Activated B cell treated with CpG ODN at 0.5 μM for 24 hours (primary cell): ENCODE results near the gene AURKAIP1. TPM values are rescaled to one million over a fixed set of nuclear protein-coding genes. Genes with fewer than 3 reads are reported as not detected.

ENCODE experiments used
- ATAC-seq: fragments of 200-7000 bp; cut with Tn5 transposase; one replicate; pipeline ENCODE4 v1.10.0; 2021; ENCODE audit warnings: low read depth, mild to moderate bottlenecking, moderate library complexity
- CTCF ChIA-PET: fragments of 350-600 bp; sonication (Branson Sonifier 250); formaldehyde crosslinking; loops from one replicate; lab custom pipeline; 2021; ENCODE audit warnings: antibody characterized with exemption; lab: Charles Lee
- POLR2A ChIA-PET: fragments of 350-600 bp; sonication (Branson Sonifier 250); formaldehyde crosslinking; loops from one replicate; lab custom pipeline; 2021; ENCODE audit warnings: antibody characterized with exemption; lab: Charles Lee
- DNase-seq: peaks from one replicate; pipeline ENCODE4 v3.0.0; 2022
- H3K27ac Mint-ChIP-seq: one replicate; pipeline ENCODE4 v1.8.0; 2020; ENCODE audit warnings: mixed read lengths
- H3K27me3 Mint-ChIP-seq: one replicate; pipeline ENCODE4 v1.8.0; 2021; ENCODE audit warnings: mixed read lengths
- H3K36me3 Mint-ChIP-seq: one replicate; pipeline ENCODE4 v1.8.0; 2021; ENCODE audit warnings: low read depth, mixed read lengths
- H3K4me1 Mint-ChIP-seq: one replicate; pipeline ENCODE4 v1.8.0; 2021; ENCODE audit warnings: mixed read lengths
- H3K4me3 Mint-ChIP-seq: one replicate; pipeline ENCODE4 v1.8.0; 2020; ENCODE audit warnings: mild to moderate bottlenecking, mixed read lengths
- H3K9me3 Mint-ChIP-seq: one replicate; pipeline ENCODE4 v1.8.0; 2020; ENCODE audit warnings: mixed read lengths
- CTCF ChIP-seq: fragments of 200-600 bp; IDR thresholded peaks from one replicate; pipeline ENCODE4 v1.8.0; 2022; ENCODE audit warnings: antibody characterized with exemption, mild to moderate bottlenecking
- intact Hi-C: fragments of 100-400 bp; cut with micrococcal nuclease; formaldehyde crosslinking; loops from one replicate; pipeline ENCODE4 v1.15.1; 2024
- total RNA-seq: library from RNA; stranded (reverse); gene quantifications from 2 replicates; pipeline ENCODE4 v1.2.3, GENCODE V29; 2022

AURKAIP1 gene
- total RNA-seq, 1 donor from 2014 or later: 91.5 TPM

- Mint-ChIP-seq H3K36me3 (peaks cover 75% of the 10 kb centered on the region), H3K27me3 (no peaks in the 10 kb centered on the region), H3K4me3 (peak overlapping the region; percentile 56), H3K4me1 (peaks cover 55% of the 10 kb centered on the region), H3K27ac (no peak overlapping the region), H3K9me3 (no peaks in the 10 kb centered on the region)
- CTCF ChIA-PET: no interaction called here
- TF ChIP-seq CTCF: no peak
- POLR2A ChIA-PET: interaction anchor here (1.7 kb wide), 1 partner anchor 27 kb away, joined by 7 read pairs; the partner anchor contains the start of gene AURKAIP1
- DNase-seq: no peak
- intact Hi-C loops: loop anchor here (10.0 kb wide), 1 partner anchor 503 kb away; no protein-coding TSS in a partner anchor
- ATAC-seq: no peak
Observed at GRCh38 chr1:1402072-1402900, 27.3 kb upstream of the AURKAIP1 start.

GRCh38 chr1:1401457-1402010 is 26.5 kb upstream of the AURKAIP1 start:
- Mint-ChIP-seq H3K36me3 (peaks cover 77% of the 10 kb centered on the region), H3K9me3 (no peaks in the 10 kb centered on the region), H3K27ac (no peak overlapping the region), H3K4me3 (peak overlapping the region; percentile 44), H3K4me1 (peaks cover 54% of the 10 kb centered on the region), H3K27me3 (no peaks in the 10 kb centered on the region)
- intact Hi-C loops: loop anchor here (10.0 kb wide), 1 partner anchor 503 kb away; no protein-coding TSS in a partner anchor
- CTCF ChIA-PET: no interaction called here
- DNase-seq: no peak
- ATAC-seq: no peak
- TF ChIP-seq CTCF: no peak
- POLR2A ChIA-PET: interaction anchor here (1.7 kb wide), 1 partner anchor 27 kb away, joined by 7 read pairs; the partner anchor contains the start of gene AURKAIP1

GRCh38 chr1:1400576-1401456 is 25.8 kb upstream of the AURKAIP1 start:
- DNase-seq: no peak
- Mint-ChIP-seq H3K36me3 (peaks cover 74% of the 10 kb centered on the region), H3K27me3 (no peaks in the 10 kb centered on the region), H3K4me3 (peak overlapping the region; percentile 92), H3K9me3 (no peaks in the 10 kb centered on the region), H3K4me1 (peaks cover 52% of the 10 kb centered on the region), H3K27ac (peak overlapping the region; percentile 86)
- ChIA-PET CTCF (interaction anchor here (0.9 kb wide), 1 partner anchor 40 kb away, joined by 3 read pairs; no protein-coding TSS in a partner anchor), POLR2A (interaction anchor here (0.6 to 5.6 kb wide), 3 partner anchors 24 to 388 kb away, joined by 3 to 116 read pairs (median 7); partner anchors contain the start of gene AURKAIP1)
- ATAC-seq: no peak
- intact Hi-C loops: loop anchor here (10.0 kb wide), 1 partner anchor 504 kb away; no protein-coding TSS in a partner anchor
- no peak for TF ChIP-seq CTCF

GRCh38 chr1:1399872-1400575 is 25.0 kb upstream of the AURKAIP1 start:
- CTCF ChIA-PET: interaction anchor here (0.9 to 1.3 kb wide), 2 partner anchors 10 to 41 kb away, joined by 3 read pairs; no protein-coding TSS in a partner anchor
- Mint-ChIP-seq H3K27ac (peak overlapping the region; percentile 86), H3K4me1 (peaks cover 53% of the 10 kb centered on the region), H3K9me3 (no peaks in the 10 kb centered on the region), H3K4me3 (peak overlapping the region; percentile 92), H3K36me3 (peaks cover 74% of the 10 kb centered on the region), H3K27me3 (no peaks in the 10 kb centered on the region)
- POLR2A ChIA-PET: interaction anchor here (0.6 to 5.6 kb wide), 5 partner anchors 24 to 387 kb away, joined by 3 to 116 read pairs (median 7); partner anchors contain the start of gene AURKAIP1
- DNase-seq (no peak), ATAC-seq (no peak)
- no peak for TF ChIP-seq CTCF
- intact Hi-C loops: loop anchor here (1.0 to 10.0 kb wide), 5 partner anchors 7 to 505 kb away; partner anchors contain the start of genes ATAD3B, AURKAIP1, MRPL20 and PUSL1
